Measurements from ENCODE around the gene SSBP4.
A peak's percentile ranks its signal among the peaks of the same experiment; 100 is the strongest.

The SSBP4 gene

GRCh38 chr19:18419195-18419698, at the start of gene SSBP4:
SSBP4 (plus strand) TSS chr19:18419398; CDS start chr19:18419649, 251 bp downstream.
- 0 out of 2 replicates have a peak, but pooled peaks cover 11% of the 10 kb centered on the region for H3K27me3 ChIP-seq (ENCODE audit: insufficient read depth, low read depth)

GRCh38 chr19:18373407-18373891, 45.7 kb upstream of the SSBP4 start:
- Histone ChIP-seq H3K27me3 (ENCODE audit: insufficient read depth, low read depth) (no peaks in the 10 kb centered on the region; the same call in 1 of the 2 replicates), H3K9ac (no peak overlapping the region), H3K27ac (no peak overlapping the region), H3K79me2 (ENCODE audit: insufficient read depth, low read depth) (no peaks in the 10 kb centered on the region), H4K20me1 (ENCODE audit: insufficient read depth) (no peaks in the 10 kb centered on the region), H3K4me2 (no peak overlapping the region), H3K36me3 (ENCODE audit: insufficient read depth) (no peaks in the 10 kb centered on the region), H3K4me1 (ENCODE audit: low read depth, poor library complexity, severe bottlenecking) (no peaks in the 10 kb centered on the region), H2AFZ (ENCODE audit: low read depth) (no peak overlapping the region), H3K4me3 (IDR thresholded peaks at IDR 0.05; ENCODE audit: insufficient read depth, low read depth, low read length) (no peak overlapping the region)
- TF ChIP-seq CTCF (conservative IDR thresholded peaks at IDR 0.05; ENCODE audit: low read depth, low read length): no peak

More at GRCh38 chr19:18419195-18419698, at the start of gene SSBP4:
- no peaks in the 10 kb centered on the region for H4K20me1 ChIP-seq (ENCODE audit: insufficient read depth)
- H2AFZ ChIP-seq (ENCODE audit: low read depth): peak within 1 kb of the TSS; percentile 29; the same call in 1 of the 2 replicates
- H3K4me3 ChIP-seq (IDR thresholded peaks at IDR 0.05; ENCODE audit: insufficient read depth, low read depth, low read length): no peak within 1 kb of the TSS
- H3K27ac ChIP-seq: no peak within 1 kb of the TSS
- no peak for TF ChIP-seq CTCF (conservative IDR thresholded peaks at IDR 0.05; ENCODE audit: low read depth, low read length)
- no peaks in the 10 kb centered on the region for H3K36me3 ChIP-seq (ENCODE audit: insufficient read depth)
- peaks cover 8% of the 10 kb centered on the region; the same call in 1 of the 2 replicates for H3K79me2 ChIP-seq (ENCODE audit: insufficient read depth, low read depth)
- H3K4me1 ChIP-seq (ENCODE audit: low read depth, poor library complexity, severe bottlenecking): peaks cover 49% of the 10 kb centered on the region
- H3K9ac ChIP-seq: peak within 1 kb of the TSS; percentile 50
- H3K4me2 ChIP-seq: peak within 1 kb of the TSS; percentile 84

GRCh38 chr19:18373892-18374629, 45.1 kb upstream of the SSBP4 start:
- Histone ChIP-seq H3K4me2 (no peak overlapping the region), H4K20me1 (ENCODE audit: insufficient read depth) (no peaks in the 10 kb centered on the region), H3K36me3 (ENCODE audit: insufficient read depth) (no peaks in the 10 kb centered on the region), H3K4me3 (IDR thresholded peaks at IDR 0.05; ENCODE audit: insufficient read depth, low read depth, low read length) (no peak overlapping the region), H3K27ac (no peak overlapping the region), H3K4me1 (ENCODE audit: low read depth, poor library complexity, severe bottlenecking) (no peaks in the 10 kb centered on the region), H3K9ac (no peak overlapping the region), H3K27me3 (ENCODE audit: insufficient read depth, low read depth) (no peaks in the 10 kb centered on the region; the same call in 1 of the 2 replicates), H3K79me2 (ENCODE audit: insufficient read depth, low read depth) (no peaks in the 10 kb centered on the region), H2AFZ (ENCODE audit: low read depth) (no peak overlapping the region)
- TF ChIP-seq CTCF (conservative IDR thresholded peaks at IDR 0.05; ENCODE audit: low read depth, low read length): no peak

- no peaks in the 10 kb centered on the region for H3K4me1 ChIP-seq (ENCODE audit: low read depth, poor library complexity, severe bottlenecking)
- H3K4me3 ChIP-seq (IDR thresholded peaks at IDR 0.05; ENCODE audit: insufficient read depth, low read depth, low read length): no peak overlapping the region
- no peak overlapping the region for H3K4me2 ChIP-seq
- no peaks in the 10 kb centered on the region for H3K36me3 ChIP-seq (ENCODE audit: insufficient read depth)
- no peak overlapping the region for H2AFZ ChIP-seq (ENCODE audit: low read depth)
- no peaks in the 10 kb centered on the region for H3K79me2 ChIP-seq (ENCODE audit: insufficient read depth, low read depth)
- no peak for TF ChIP-seq CTCF (conservative IDR thresholded peaks at IDR 0.05; ENCODE audit: low read depth, low read length)
- no peaks in the 10 kb centered on the region for H4K20me1 ChIP-seq (ENCODE audit: insufficient read depth)
- no peaks in the 10 kb centered on the region; the same call in 1 of the 2 replicates for H3K27me3 ChIP-seq (ENCODE audit: insufficient read depth, low read depth)
- H3K9ac ChIP-seq: no peak overlapping the region
- no peak overlapping the region for H3K27ac ChIP-seq
Measured at GRCh38 chr19:18377026-18377425, 42.2 kb upstream of the SSBP4 start.
